H1 (cell line): Measurements from ENCODE around the gene CCDC28A. TPM values are rescaled to one million over a fixed set of nuclear protein-coding genes. Genes with fewer than 3 reads are reported as not detected.

Experiments
- CTCF ChIA-PET: fragments of 300-600 bp; sonication (Branson Sonifier 250); formaldehyde crosslinking; loops from one replicate; lab custom pipeline; 2021; ENCODE audit not compliant: partially characterized antibody; lab: Charles Lee
- POLR2A ChIA-PET: fragments of 300-600 bp; sonication (Branson Sonifier 250); formaldehyde crosslinking; loops from one replicate; lab custom pipeline; 2021; ENCODE audit warnings: inconsistent platforms; ENCODE audit not compliant: partially characterized antibody; lab: Charles Lee
- DNase-seq, 2 experiments: peaks; one replicate each; pipeline versions ENCODE4 v3.0.0 to v3.0.0-alpha.2; 2010 to 2022; ENCODE audit warnings: low spot score in 2 of 2, low read depth in 1 of 2, mixed read lengths in 1 of 2
- FAIRE-seq: peaks from 2 replicates; lab custom pipeline; 2011; peaks lifted over from hg19 to GRCh38; lab: Jason Lieb, UNC
- H2AFZ ChIP-seq: 2 replicates; pipeline ENCODE4 v1.8.1; 2012; ENCODE audit warnings: low read length, inconsistent platforms
- H2AK5ac ChIP-seq: 2 replicates; pipeline ENCODE4 v1.6.1; 2013; ENCODE audit warnings: low read depth, low read length
- H2BK120ac ChIP-seq: replicated peaks from 2 replicates; pipeline ENCODE3; 2013; ENCODE audit warnings: low read depth, low read length, inconsistent platforms
- H2BK12ac ChIP-seq: 2 replicates; pipeline ENCODE4 v1.6.1; 2013; ENCODE audit warnings: low read depth, low read length
- H2BK15ac ChIP-seq: 2 replicates; pipeline ENCODE4 v1.6.1; 2013; ENCODE audit warnings: low read length
- H2BK20ac ChIP-seq: 2 replicates; pipeline ENCODE4 v1.6.1; 2013; ENCODE audit warnings: low read length
- H2BK5ac ChIP-seq: 2 replicates; pipeline ENCODE4 v1.6.1; 2013; ENCODE audit warnings: low read depth, low read length
- H3K14ac ChIP-seq: 2 replicates; pipeline ENCODE4 v1.6.1; 2013; ENCODE audit warnings: inconsistent platforms; ENCODE audit not compliant: insufficient read length
- H3K18ac ChIP-seq: 2 replicates; pipeline ENCODE4 v1.6.1; 2013; ENCODE audit warnings: low read length; ENCODE audit errors: extremely low read depth
- H3K23ac ChIP-seq: 2 replicates; pipeline ENCODE4 v1.6.1; 2013; ENCODE audit warnings: inconsistent platforms; ENCODE audit not compliant: insufficient read length
- H3K23me2 ChIP-seq: 2 replicates; pipeline ENCODE4 v1.6.1; 2013; ENCODE audit warnings: low read depth, low read length
- H3K27ac ChIP-seq: 2 replicates; pipeline ENCODE4 v1.6.1; 2011; ENCODE audit warnings: low read depth, low read length, inconsistent platforms
- H3K27me3 ChIP-seq, 4 experiments: replicated peaks in 1 of 4; 1 replicate in 1 of 4; 2 replicates in 3 of 4; pipeline versions ENCODE4 v1.6.1 to v1.8.1; 2011 to 2013; ENCODE audit warnings: low read length in 3 of 4, mild to moderate bottlenecking in 3 of 4, inconsistent platforms in 2 of 4, mixed read lengths in 2 of 4, moderate library complexity in 1 of 4; ENCODE audit not compliant: control insufficient read depth in 3 of 4, insufficient read depth in 3 of 4; ENCODE audit errors: extremely low read depth in 1 of 4
- H3K36me3 ChIP-seq, 4 experiments: 2 replicates each; pipeline versions ENCODE4 v1.6.1 to v1.8.1; 2011 to 2013; ENCODE audit warnings: mild to moderate bottlenecking in 4 of 4, low read length in 3 of 4, moderate library complexity in 2 of 4, control low read depth in 1 of 4, inconsistent platforms in 1 of 4; ENCODE audit not compliant: insufficient read depth in 4 of 4, control insufficient read depth in 2 of 4
- H3K4ac ChIP-seq: replicated peaks from 2 replicates; pipeline ENCODE3; 2013; ENCODE audit warnings: low read length, low read depth, mixed read lengths, inconsistent platforms; ENCODE audit not compliant: insufficient read length
- H3K4me1 ChIP-seq, 4 experiments: replicated peaks in 1 of 4; 1 replicate in 1 of 4; 2 replicates in 3 of 4; pipeline versions ENCODE4 v1.6.1 to v1.8.1; 2011 to 2013; ENCODE audit warnings: low read length in 3 of 4, inconsistent platforms in 2 of 4, mixed read lengths in 1 of 4; ENCODE audit not compliant: insufficient read depth in 4 of 4, control insufficient read depth in 3 of 4
- H3K4me2 ChIP-seq, 2 experiments: 2 replicates each; pipeline versions ENCODE4 v1.6.1 to v1.8.1; 2011 to 2013; ENCODE audit warnings: low read depth in 2 of 2, low read length in 2 of 2, control low read depth in 1 of 2, inconsistent platforms in 1 of 2, mild to moderate bottlenecking in 1 of 2; ENCODE audit not compliant: insufficient read depth in 1 of 2
- H3K4me3 ChIP-seq, 4 experiments: fragments of 200-600, 300-600 bp in 1 of 4; sonication (generic), shearing (Covaris generic), sonication (Bioruptor Twin) in 1 of 4; 2 replicates each; pipeline versions ENCODE4 v1.5.1 to v1.8.1; 2011 to 2016; ENCODE audit warnings: low read length in 4 of 4, low read depth in 3 of 4, control low read depth in 2 of 4, inconsistent platforms in 2 of 4, mild to moderate bottlenecking in 2 of 4, mixed read lengths in 1 of 4, moderate library complexity in 1 of 4; ENCODE audit not compliant: insufficient read depth in 2 of 4; ENCODE audit errors: extremely low read depth in 1 of 4
- H3K56ac ChIP-seq: replicated peaks from 2 replicates; pipeline ENCODE3; 2013; ENCODE audit warnings: low read depth, mild to moderate bottlenecking, mixed read lengths, low read length, inconsistent platforms; ENCODE audit not compliant: insufficient read length
- H3K79me1 ChIP-seq: 2 replicates; pipeline ENCODE4 v1.6.1; 2013; ENCODE audit warnings: low read depth, low read length, control low read depth
- H3K79me2 ChIP-seq, 2 experiments: 2 replicates each; pipeline versions ENCODE4 v1.6.1 to v1.8.1; 2012 to 2013; ENCODE audit warnings: low read length in 2 of 2, mild to moderate bottlenecking in 2 of 2, inconsistent platforms in 1 of 2; ENCODE audit not compliant: insufficient read depth in 2 of 2, control insufficient read depth in 1 of 2
- H3K9ac ChIP-seq, 4 experiments: replicated peaks in 1 of 4; 1 replicate in 1 of 4; 2 replicates in 3 of 4; pipeline versions ENCODE4 v1.6.1 to v1.8.1; 2011 to 2013; ENCODE audit warnings: low read depth in 3 of 4, low read length in 3 of 4, control low read depth in 2 of 4, mild to moderate bottlenecking in 2 of 4, moderate library complexity in 2 of 4, inconsistent platforms in 1 of 4; ENCODE audit errors: extremely low read depth in 1 of 4
- H3K9me3 ChIP-seq, 2 experiments: 2 replicates each; pipeline versions ENCODE4 v1.6.1 to v1.8.1; 2012 to 2013; ENCODE audit warnings: mild to moderate bottlenecking in 2 of 2, moderate library complexity in 2 of 2, control low read depth in 1 of 2, inconsistent platforms in 1 of 2, low read depth in 1 of 2, low read length in 1 of 2, mixed read lengths in 1 of 2; ENCODE audit not compliant: insufficient read depth in 2 of 2
- H4K20me1 ChIP-seq, 2 experiments: replicated peaks in 1 of 2; 2 replicates each; pipeline versions ENCODE3 to v1.8.1; 2011 to 2013; ENCODE audit warnings: inconsistent platforms in 2 of 2, low read length in 2 of 2, mild to moderate bottlenecking in 1 of 2; ENCODE audit not compliant: insufficient read depth in 2 of 2, control insufficient read depth in 1 of 2
- H4K5ac ChIP-seq: 2 replicates; pipeline ENCODE4 v1.6.1; 2013; ENCODE audit warnings: low read length, low read depth, mixed read lengths, inconsistent platforms; ENCODE audit not compliant: insufficient read length
- H4K8ac ChIP-seq: 2 replicates; pipeline ENCODE4 v1.8.0; 2013; ENCODE audit warnings: mild to moderate bottlenecking, moderate library complexity, low read length, inconsistent platforms; ENCODE audit not compliant: insufficient read depth; ENCODE audit errors: extremely low read depth
- H4K91ac ChIP-seq: replicated peaks from 2 replicates; pipeline ENCODE3; 2013; ENCODE audit warnings: low read length, mixed read lengths, inconsistent platforms; ENCODE audit not compliant: insufficient read length
- CEBPB ChIP-seq: IDR thresholded peaks from 2 replicates; pipeline ENCODE4 v1.6.1; 2012; ENCODE audit warnings: low read depth, low read length
- POLR2AphosphoS5 ChIP-seq: IDR thresholded peaks from 2 replicates; pipeline ENCODE4 v1.6.1; 2011; ENCODE audit warnings: low read depth, low read length
- WGBS, 2 experiments: shearing (Covaris generic) in 1 of 2; methylation state at CpG; one replicate each; pipeline versions ENCODE4 v1.1.6 to v1.1.7; 2013 to 2015; ENCODE audit warnings: low lambda C conversion rate in 2 of 2, mixed read lengths in 2 of 2, inconsistent platforms in 1 of 2, low coverage in 1 of 2, missing lambda C conversion rate in 1 of 2; ENCODE audit not compliant: insufficient replicate concordance in 2 of 2, insufficient coverage in 1 of 2, insufficient read length in 1 of 2; ENCODE audit errors: extremely low coverage in 1 of 2, missing lambda C conversion rate in 1 of 2; 5-methylcytosine and 5-hydroxymethylcytosine counted together
- polyA plus RNA-seq, 7 experiments: library from polyadenylated mRNA; depleted of rRNA in 3 of 7; stranded (reverse) in 5 of 7; unstranded in 2 of 7; fragments of >200 nt in 5 of 7; fragments of 200-250 nt in 2 of 7; gene quantifications; 1 replicate in 5 of 7; 2 replicates in 1 of 7; 4 replicates in 1 of 7; pipeline versions ENCODE4 v1.2.1 to v1.2.3, GENCODE V29; 2011 to 2013; ENCODE audit warnings: missing spikeins in 2 of 7, mixed read lengths in 2 of 7
- total RNA-seq: library from RNA; stranded (reverse); fragmentation: NEBNext Ultra II Directional; extraction: Animal tissue kit (Norgen Biotek cat#: 25700); gene quantifications from 2 replicates; pipeline ENCODE4 v1.2.1, GENCODE V29; 2021

Gene CCDC28A
- total and polyA plus RNA-seq, 2 of the 8 experiments (the other 6 are each of a cell fraction or from before 2014, with no cell fraction given), result 9.6 to 12.1 TPM

- H2BK5ac ChIP-seq, result no peak overlapping the region
- TF ChIP-seq CEBPB, result no peak
- TF ChIP-seq POLR2AphosphoS5, result no peak
- no peaks in the 10 kb centered on the region for H3K79me1 ChIP-seq
- H3K36me3 ChIP-seq, result no peaks in the 10 kb centered on the region
- H3K14ac ChIP-seq, result no peak overlapping the region
- H3K4ac ChIP-seq, result no peak overlapping the region
- no peak overlapping the region for H2AK5ac ChIP-seq
- 77% methylated on average over 3 of the region's 3 CpGs; no CpG with 5 or more reads in 1 of the 2 experiments for WGBS, 2 experiments
- no peaks in the 10 kb centered on the region for H3K9me3 ChIP-seq
- H3K4me3 ChIP-seq, result peak overlapping the region; percentile 77 to 96 (median 88); a peak in 7 of 8 replicates
- no peak overlapping the region for H3K23ac ChIP-seq
- H3K56ac ChIP-seq, result no peak overlapping the region
- H3K27me3 ChIP-seq, result no peaks in the 10 kb centered on the region
- no peaks in the 10 kb centered on the region for H4K20me1 ChIP-seq
- H2BK20ac ChIP-seq, result no peak overlapping the region
- no peaks in the 10 kb centered on the region for H3K79me2 ChIP-seq
- H3K18ac ChIP-seq, result no peak overlapping the region
- no peak overlapping the region for H2BK12ac ChIP-seq
- no peak overlapping the region for H4K91ac ChIP-seq
- H2AFZ ChIP-seq, result no peak overlapping the region
- no peak for DNase-seq
- H2BK120ac ChIP-seq, result no peak overlapping the region
- CTCF ChIA-PET, result interaction anchor here (0.5 kb wide), 1 partner anchor 18 kb away, joined by 3 read pairs; no protein-coding TSS in a partner anchor
- H3K4me2 ChIP-seq, result peak overlapping the region; percentile 61 to 85
- H2BK15ac ChIP-seq, result no peak overlapping the region
- FAIRE-seq, result no peak
- no peak overlapping the region; a peak in 1 of 7 replicates for H3K9ac ChIP-seq
- no peaks in the 10 kb centered on the region for H3K4me1 ChIP-seq
- no peak overlapping the region for H3K27ac ChIP-seq
- POLR2A ChIA-PET, result interaction anchor here (1.7 kb wide), 1 partner anchor 81 kb away, joined by 8 read pairs; no protein-coding TSS in a partner anchor
- no peak overlapping the region for H4K8ac ChIP-seq
- H4K5ac ChIP-seq, result no peak overlapping the region
- peaks cover 3% of the 10 kb centered on the region; the same call in 1 of the 2 replicates for H3K23me2 ChIP-seq
Observed at GRCh38 chr6:138774370-138774769, 801 bp downstream of the CCDC28A start.
